DND-41 (cell line): ENCODE results near the gene AHCYL2.

Experiments
- ATAC-seq: fragments of 200-7000 bp; cut with Tn5 transposase; 3 replicates; pipeline ENCODE4 v1.9.1; 2021; ENCODE audit warnings: low read depth; ENCODE audit not compliant: insufficient read depth
- DNase-seq: peaks from one replicate; pipeline ENCODE4 v3.0.0-alpha.2; 2020
- H2AFZ ChIP-seq: 2 replicates; pipeline ENCODE4 v1.6.0; 2012; ENCODE audit warnings: low read depth, low read length
- H3K27ac ChIP-seq: 2 replicates; pipeline ENCODE4 v1.5.1; 2012; ENCODE audit warnings: low read length, inconsistent platforms
- H3K27me3 ChIP-seq: fragments of 200-600 bp; sonication (generic); 2 replicates; pipeline ENCODE4 v1.6.0; 2012; ENCODE audit warnings: low read length, mild to moderate bottlenecking, inconsistent platforms; ENCODE audit not compliant: insufficient read depth, poor library complexity
- H3K36me3 ChIP-seq: 2 replicates; pipeline ENCODE4 v1.5.1; 2012; ENCODE audit warnings: low read length, inconsistent platforms; ENCODE audit not compliant: insufficient read depth
- H3K4me1 ChIP-seq: 2 replicates; pipeline ENCODE4 v1.5.1; 2012; ENCODE audit warnings: mild to moderate bottlenecking, low read length; ENCODE audit not compliant: insufficient read depth
- H3K4me2 ChIP-seq: 2 replicates; pipeline ENCODE4 v1.6.0; 2012; ENCODE audit warnings: mild to moderate bottlenecking, moderate library complexity, low read length, inconsistent platforms; ENCODE audit not compliant: insufficient read depth
- H3K4me3 ChIP-seq, 2 experiments: fragments of 200-600 bp in 1 of 2; shearing (Covaris generic) in 1 of 2; 2 replicates each; pipeline ENCODE4 v1.5.1; 2012 to 2016; ENCODE audit warnings: inconsistent platforms in 2 of 2, low read length in 2 of 2, mild to moderate bottlenecking in 2 of 2, low read depth in 1 of 2, moderate library complexity in 1 of 2
- H3K79me2 ChIP-seq: 2 replicates; pipeline ENCODE4 v1.6.0; 2012; ENCODE audit warnings: low read length, inconsistent platforms; ENCODE audit not compliant: insufficient read depth
- H3K9ac ChIP-seq: 2 replicates; pipeline ENCODE4 v1.6.0; 2012; ENCODE audit warnings: low read depth, mild to moderate bottlenecking, inconsistent platforms, low read length, moderate library complexity
- H3K9me3 ChIP-seq: 2 replicates; pipeline ENCODE4 v1.5.1; 2012; ENCODE audit warnings: low read length, moderate library complexity, mild to moderate bottlenecking, inconsistent platforms; ENCODE audit not compliant: insufficient read depth, severe bottlenecking
- H4K20me1 ChIP-seq: 2 replicates; pipeline ENCODE4 v1.6.0; 2012; ENCODE audit warnings: low read length; ENCODE audit not compliant: insufficient read depth
- CTCF ChIP-seq: IDR thresholded peaks from 2 replicates; pipeline ENCODE4 v1.5.1; 2012; ENCODE audit warnings: borderline replicate concordance, low read length, moderate library complexity, mild to moderate bottlenecking; ENCODE audit not compliant: poor library complexity, severe bottlenecking; ENCODE audit errors: extremely low read depth
- EZH2 ChIP-seq: IDR thresholded peaks from 3 replicates; pipeline ENCODE4 v1.6.1; 2012; ENCODE audit warnings: borderline replicate concordance, low read depth, mild to moderate bottlenecking, moderate library complexity, low read length, inconsistent platforms; ENCODE audit not compliant: severe bottlenecking

Gene AHCYL2

DNA sequence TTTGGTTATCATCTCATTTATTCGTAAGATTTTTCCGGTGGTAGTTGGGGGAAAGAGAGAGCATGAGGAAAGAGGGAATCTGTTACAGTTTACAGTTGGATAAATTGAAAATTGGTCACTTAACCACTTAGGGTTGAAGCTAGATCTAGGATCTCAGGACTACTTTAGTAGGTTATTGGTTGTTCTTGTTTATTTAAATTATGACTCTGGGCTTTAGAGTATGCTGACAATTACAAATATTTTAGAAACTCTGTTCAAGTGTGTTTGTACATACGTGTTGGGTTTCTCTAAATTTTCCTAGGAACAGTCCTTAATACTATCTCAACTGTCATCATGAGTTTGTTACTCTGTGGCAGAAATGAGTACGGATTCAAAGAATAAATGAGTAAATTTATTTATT, 160.8 kb downstream of the AHCYL2 start:
- H3K79me2 ChIP-seq: no peaks in the 10 kb centered on the region
- no peak overlapping the region for H2AFZ ChIP-seq
- DNase-seq (no peak), ATAC-seq (no peak)
- no peaks in the 10 kb centered on the region for H3K9me3 ChIP-seq
- no peaks in the 10 kb centered on the region for H3K36me3 ChIP-seq
- H4K20me1 ChIP-seq: no peaks in the 10 kb centered on the region
- H3K4me2 ChIP-seq: no peak overlapping the region
- no peak overlapping the region for H3K4me3 ChIP-seq
- H3K4me1 ChIP-seq: no peaks in the 10 kb centered on the region
- TF ChIP-seq EZH2 (no peak), CTCF (no peak)
- no peaks in the 10 kb centered on the region for H3K27me3 ChIP-seq
- no peak overlapping the region for H3K9ac ChIP-seq
- no peak overlapping the region for H3K27ac ChIP-seq

- Histone ChIP-seq H4K20me1 (no peaks in the 10 kb centered on the region), H3K4me2 (no peak overlapping the region), H3K4me1 (no peaks in the 10 kb centered on the region), H3K79me2 (no peaks in the 10 kb centered on the region), H3K9me3 (no peaks in the 10 kb centered on the region), H3K4me3 (no peak overlapping the region), H3K27me3 (no peaks in the 10 kb centered on the region), H3K27ac (no peak overlapping the region), H2AFZ (no peak overlapping the region), H3K36me3 (no peaks in the 10 kb centered on the region), H3K9ac (no peak overlapping the region)
- ATAC-seq (no peak), DNase-seq (no peak)
- TF ChIP-seq EZH2: no peak
- no peak for TF ChIP-seq CTCF
These were observed 161.7 kb downstream of the AHCYL2 start for GRCh38 chr7:129386506-129386905.

- Histone ChIP-seq H3K4me2 (no peak overlapping the region), H2AFZ (no peak overlapping the region), H3K9me3 (no peaks in the 10 kb centered on the region), H3K4me3 (no peak overlapping the region), H3K27ac (no peak overlapping the region), H3K27me3 (no peaks in the 10 kb centered on the region), H3K79me2 (no peaks in the 10 kb centered on the region), H4K20me1 (no peaks in the 10 kb centered on the region), H3K36me3 (no peaks in the 10 kb centered on the region), H3K9ac (no peak overlapping the region), H3K4me1 (no peaks in the 10 kb centered on the region)
- DNase-seq (no peak), ATAC-seq (no peak)
- no peak for TF ChIP-seq CTCF
- TF ChIP-seq EZH2: no peak
These were observed 162.7 kb downstream of the AHCYL2 start for GRCh38 chr7:129387537-129387936.
